ENCODE data around the gene CACNA1S.

GRCh38 chr1:201050515-201051277 is 61.5 kb downstream of the CACNA1S start:
- no peak for TF ChIP-seq CTCF (IDR thresholded peaks at IDR 0.05; ENCODE audit: insufficient read depth, low read depth, low read length)
- TF ChIP-seq EZH2 (IDR thresholded peaks at IDR 0.05; ENCODE audit: insufficient read depth, low read length): no peak

All from astrocyte (in vitro differentiated cells and primary cell).